ENCODE results near the gene ADAMTS16.

DNA sequence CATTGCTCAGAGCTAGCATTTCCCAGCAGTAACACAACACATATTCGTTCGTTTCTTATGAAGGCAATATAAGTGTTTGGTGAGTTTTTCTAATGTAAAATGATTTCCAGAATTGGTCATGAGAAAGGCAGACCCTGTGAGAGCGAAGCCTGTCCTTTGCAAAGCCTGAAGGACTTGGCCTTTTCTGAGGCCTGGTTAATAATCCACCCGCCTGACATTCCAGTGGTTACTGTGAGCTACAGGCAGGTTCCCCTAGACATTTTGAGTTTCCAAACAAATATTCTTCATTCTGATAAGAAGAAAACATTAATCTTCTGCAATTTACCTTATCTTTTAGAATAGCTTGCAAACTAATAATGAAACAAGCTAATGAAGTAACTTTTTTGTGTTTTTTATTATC, 38.0 kb downstream of the ADAMTS16 start:
- TF ChIP-seq, protein P1, sequence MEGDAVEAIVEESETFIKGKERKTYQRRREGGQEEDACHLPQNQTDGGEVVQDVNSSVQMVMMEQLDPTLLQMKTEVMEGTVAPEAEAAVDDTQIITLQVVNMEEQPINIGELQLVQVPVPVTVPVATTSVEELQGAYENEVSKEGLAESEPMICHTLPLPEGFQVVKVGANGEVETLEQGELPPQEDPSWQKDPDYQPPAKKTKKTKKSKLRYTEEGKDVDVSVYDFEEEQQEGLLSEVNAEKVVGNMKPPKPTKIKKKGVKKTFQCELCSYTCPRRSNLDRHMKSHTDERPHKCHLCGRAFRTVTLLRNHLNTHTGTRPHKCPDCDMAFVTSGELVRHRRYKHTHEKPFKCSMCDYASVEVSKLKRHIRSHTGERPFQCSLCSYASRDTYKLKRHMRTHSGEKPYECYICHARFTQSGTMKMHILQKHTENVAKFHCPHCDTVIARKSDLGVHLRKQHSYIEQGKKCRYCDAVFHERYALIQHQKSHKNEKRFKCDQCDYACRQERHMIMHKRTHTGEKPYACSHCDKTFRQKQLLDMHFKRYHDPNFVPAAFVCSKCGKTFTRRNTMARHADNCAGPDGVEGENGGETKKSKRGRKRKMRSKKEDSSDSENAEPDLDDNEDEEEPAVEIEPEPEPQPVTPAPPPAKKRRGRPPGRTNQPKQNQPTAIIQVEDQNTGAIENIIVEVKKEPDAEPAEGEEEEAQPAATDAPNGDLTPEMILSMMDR (conservative IDR thresholded peaks at IDR 0.05 in 1 of 2, IDR thresholded peaks at IDR 0.05 in 1 of 2; ENCODE audit: extremely low read depth in 1 of 2, insufficient read depth in 1 of 2, low read depth in 1 of 2, low read length in 2 of 2) = no peak
- TF ChIP-seq EZH2 (IDR thresholded peaks at IDR 0.05; ENCODE audit: borderline replicate concordance, low read length) = no peak

All from mammary epithelial cell (primary cell).